ENCODE results near the gene SELENON.

DNA sequence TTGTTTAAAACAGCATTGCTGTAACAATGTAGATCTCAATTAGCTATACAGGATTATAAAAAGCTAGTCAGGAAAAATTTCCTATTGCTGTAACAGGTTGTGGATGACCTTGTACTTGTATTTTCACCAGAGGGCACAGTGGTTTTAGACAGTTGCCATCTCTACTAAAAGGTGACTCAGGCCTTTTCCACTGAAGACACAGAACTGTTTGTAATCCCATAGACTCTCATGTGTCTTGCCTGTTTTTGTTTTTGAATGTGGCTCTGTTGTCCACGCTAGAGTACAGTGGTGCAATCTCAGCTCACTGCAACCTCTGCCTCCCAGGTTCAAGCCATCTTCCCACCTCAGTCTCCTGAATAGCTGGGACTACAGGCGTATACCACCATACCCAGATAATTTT lies 25.6 kb downstream of the SELENON start:
- TF ChIP-seq POLR2AphosphoS5 (IDR thresholded peaks at IDR 0.05; ENCODE audit: low read depth, low read length) (no peak), POLR2A (IDR thresholded peaks at IDR 0.05; ENCODE audit: low read depth, low read length) (no peak), SPI1 (IDR thresholded peaks at IDR 0.05; ENCODE audit: low read depth, low read length) (no peak), TAF1 (IDR thresholded peaks at IDR 0.05; ENCODE audit: low read depth, low read length) (no peak), PAX5 (IDR thresholded peaks at IDR 0.05; ENCODE audit: insufficient read depth, low read length, severe bottlenecking) (no peak), POU2F2 (IDR thresholded peaks at IDR 0.05; ENCODE audit: low read depth, low read length) (no peak)

All from GM12891 (cell line).